ENCODE data around the gene TRIM50.

The TRIM50 gene

GRCh38 chr7:73354821-73355220 lies 26.9 kb upstream of the TRIM50 start:
- DNase-seq (ENCODE audit: low read depth) = no peak
- no peak for TF ChIP-seq CTCF (IDR thresholded peaks at IDR 0.05; ENCODE audit: insufficient read depth, low read depth, low read length, missing control alignments)
- no peak overlapping the region for H3K4me3 ChIP-seq (ENCODE audit: low read length)

GRCh38 chr7:73354196-73354595 lies 26.3 kb upstream of the TRIM50 start:
- no peak for TF ChIP-seq CTCF (IDR thresholded peaks at IDR 0.05; ENCODE audit: insufficient read depth, low read depth, low read length, missing control alignments)
- H3K4me3 ChIP-seq (ENCODE audit: low read length) = no peak overlapping the region
- no peak for DNase-seq (ENCODE audit: low read depth)

GRCh38 chr7:73353243-73353642 lies 25.4 kb upstream of the TRIM50 start:
- no peak for DNase-seq (ENCODE audit: low read depth)
- H3K4me3 ChIP-seq (ENCODE audit: low read length) = no peak overlapping the region
- TF ChIP-seq CTCF (IDR thresholded peaks at IDR 0.05; ENCODE audit: insufficient read depth, low read depth, low read length, missing control alignments) = no peak

- no peak overlapping the region for H3K4me3 ChIP-seq (ENCODE audit: low read length)
- no peak for TF ChIP-seq CTCF (IDR thresholded peaks at IDR 0.05; ENCODE audit: insufficient read depth, low read depth, low read length, missing control alignments)
- no peak for DNase-seq (ENCODE audit: low read depth)
These were observed 24.9 kb upstream of the TRIM50 start for GRCh38 chr7:73352784-73353183.

GRCh38 chr7:73351447-73352167 lies 23.7 kb upstream of the TRIM50 start:
- no peak overlapping the region for H3K4me3 ChIP-seq (ENCODE audit: low read length)
- no peak for TF ChIP-seq CTCF (IDR thresholded peaks at IDR 0.05; ENCODE audit: insufficient read depth, low read depth, low read length, missing control alignments)
- DNase-seq (ENCODE audit: low read depth) = no peak

- no peak overlapping the region for H3K4me3 ChIP-seq (ENCODE audit: low read length)
- TF ChIP-seq CTCF (IDR thresholded peaks at IDR 0.05; ENCODE audit: insufficient read depth, low read depth, low read length, missing control alignments) = no peak
- no peak for DNase-seq (ENCODE audit: low read depth)
These were observed 22.6 kb upstream of the TRIM50 start for GRCh38 chr7:73350306-73351068.

All from epithelial cell of esophagus (primary cell).